ENCODE results near the gene PCYT1B.

The PCYT1B gene

DNA sequence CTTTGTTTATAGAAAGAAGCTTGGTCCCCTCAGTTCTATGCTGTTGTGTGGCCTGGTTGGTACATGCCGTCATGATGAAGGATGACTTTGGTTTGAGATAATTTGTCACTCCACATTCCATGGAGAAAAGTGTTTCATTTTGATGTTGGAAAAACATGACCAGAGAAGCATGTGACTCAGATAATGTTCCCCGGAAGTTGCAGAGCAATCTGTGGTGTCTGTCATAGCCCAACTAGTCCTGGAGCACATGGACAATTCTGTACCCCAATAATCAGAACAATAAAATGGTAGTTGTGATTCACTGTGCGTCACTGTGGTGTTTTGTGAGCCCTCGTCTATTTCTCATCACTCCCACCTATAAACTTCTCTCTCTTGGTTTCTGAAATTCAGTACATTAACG, 97.0 kb downstream of the PCYT1B start:
- no peaks in the 10 kb centered on the region for H3K27me3 ChIP-seq (replicated peaks)
- H3K27ac ChIP-seq: no peak overlapping the region
- no peak for DNase-seq
- H3K4me3 ChIP-seq (ENCODE audit: low read depth, low read length): no peak overlapping the region
- no peak for TF ChIP-seq CTCF (IDR thresholded peaks at IDR 0.05; ENCODE audit: low read depth, low read length, missing control alignments)
- in situ Hi-C loops (cut with HindIII; ENCODE audit: low pct_ligation_motif_present, low sequenced_read_pairs): no loop called here
- no peaks in the 10 kb centered on the region for H3K36me3 ChIP-seq (replicated peaks)

DNA sequence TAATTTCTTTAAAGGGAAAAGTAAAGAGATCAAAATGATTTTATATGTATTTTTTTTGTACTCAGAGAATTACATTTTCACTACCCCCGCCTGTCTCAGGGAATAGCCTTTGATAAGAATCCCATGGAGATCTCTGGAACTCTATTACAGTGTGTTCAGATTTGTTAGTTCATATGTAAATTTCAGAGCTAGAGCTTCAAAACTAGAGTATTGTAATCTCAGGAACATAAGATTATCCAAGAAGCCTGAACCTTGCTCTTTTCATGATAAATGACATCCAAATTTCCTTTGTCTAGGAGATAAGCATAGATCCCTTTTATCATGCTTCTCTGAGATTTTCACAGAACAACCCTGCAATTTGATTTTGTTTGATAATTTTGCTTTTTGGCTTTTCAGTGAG, 99.2 kb downstream of the PCYT1B start:
- DNase-seq: no peak
- in situ Hi-C loops (cut with HindIII; ENCODE audit: low pct_ligation_motif_present, low sequenced_read_pairs): no loop called here
- TF ChIP-seq CTCF (IDR thresholded peaks at IDR 0.05; ENCODE audit: low read depth, low read length, missing control alignments): no peak

DNA sequence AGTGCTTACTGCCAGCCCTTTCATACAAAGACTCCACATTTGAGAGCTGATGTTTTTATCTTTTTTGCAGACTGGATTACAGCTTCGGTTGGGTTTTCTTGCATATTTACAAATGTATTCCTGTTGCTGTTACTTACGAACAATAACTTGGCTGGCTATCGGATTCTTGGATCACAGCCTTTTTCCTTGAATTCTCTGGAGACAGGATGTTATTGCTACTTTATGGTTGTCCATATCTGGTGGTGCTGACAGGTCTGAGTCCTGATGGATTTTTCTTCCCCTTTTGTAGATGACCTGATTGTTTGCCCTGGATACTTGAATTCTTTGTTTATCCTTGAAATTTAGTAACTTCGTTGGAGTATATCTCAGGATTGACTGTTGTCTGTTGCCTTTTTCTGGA, 104.4 kb downstream of the PCYT1B start:
- DNase-seq: no peak
- Histone ChIP-seq H3K4me3 (ENCODE audit: low read depth, low read length) (no peak overlapping the region), H3K27ac (no peak overlapping the region), H3K27me3 (replicated peaks) (no peaks in the 10 kb centered on the region), H3K36me3 (replicated peaks) (no peaks in the 10 kb centered on the region)
- no peak for TF ChIP-seq CTCF (IDR thresholded peaks at IDR 0.05; ENCODE audit: low read depth, low read length, missing control alignments)
- in situ Hi-C loops (cut with HindIII; ENCODE audit: low pct_ligation_motif_present, low sequenced_read_pairs): no loop called here

More for the DNA sequence above, 99.2 kb downstream of the PCYT1B start:
- Histone ChIP-seq H3K27ac (no peak overlapping the region), H3K4me3 (ENCODE audit: low read depth, low read length) (no peak overlapping the region), H3K36me3 (replicated peaks) (no peaks in the 10 kb centered on the region), H3K27me3 (replicated peaks) (no peaks in the 10 kb centered on the region)

- DNase-seq: no peak
- H3K4me3 ChIP-seq (ENCODE audit: low read depth, low read length): no peak overlapping the region
- no peak for TF ChIP-seq CTCF (IDR thresholded peaks at IDR 0.05; ENCODE audit: low read depth, low read length, missing control alignments)
- in situ Hi-C loops (cut with HindIII; ENCODE audit: low pct_ligation_motif_present, low sequenced_read_pairs): no loop called here
- no peak overlapping the region for H3K27ac ChIP-seq
- H3K27me3 ChIP-seq (replicated peaks): no peaks in the 10 kb centered on the region
- no peaks in the 10 kb centered on the region for H3K36me3 ChIP-seq (replicated peaks)
These were observed 110.6 kb downstream of the PCYT1B start for GRCh38 chrX:24536551-24536950.

DNA sequence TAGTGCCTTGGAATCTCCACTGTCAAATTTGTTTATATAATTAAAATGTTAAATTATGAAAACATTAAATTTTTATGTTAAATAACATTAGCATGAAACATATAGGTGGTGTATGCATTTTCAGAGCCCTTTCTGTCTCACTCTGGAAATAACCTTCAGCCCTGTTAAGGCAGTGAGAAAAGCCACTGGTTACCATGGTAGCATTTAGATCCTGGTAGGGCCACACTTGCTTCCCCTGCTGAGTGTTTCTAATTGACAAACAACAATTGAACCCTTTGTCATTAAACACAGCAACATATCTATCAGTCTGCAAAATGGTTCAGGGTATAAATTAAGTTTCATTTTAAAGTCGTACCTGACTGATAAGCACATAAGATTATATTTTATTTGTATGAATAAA, 118.5 kb downstream of the PCYT1B start:
- no peak for TF ChIP-seq CTCF (IDR thresholded peaks at IDR 0.05; ENCODE audit: low read depth, low read length, missing control alignments)
- DNase-seq: no peak
- Histone ChIP-seq H3K27ac (no peak overlapping the region), H3K4me3 (ENCODE audit: low read depth, low read length) (no peak overlapping the region), H3K36me3 (replicated peaks) (no peaks in the 10 kb centered on the region), H3K27me3 (replicated peaks) (no peaks in the 10 kb centered on the region)
- in situ Hi-C loops (cut with HindIII; ENCODE audit: low pct_ligation_motif_present, low sequenced_read_pairs): no loop called here

- Histone ChIP-seq H3K4me3 (ENCODE audit: low read depth, low read length) (no peak overlapping the region), H3K27ac (no peak overlapping the region), H3K36me3 (replicated peaks) (no peaks in the 10 kb centered on the region), H3K27me3 (replicated peaks) (no peaks in the 10 kb centered on the region)
- in situ Hi-C loops (cut with HindIII; ENCODE audit: low pct_ligation_motif_present, low sequenced_read_pairs): no loop called here
- DNase-seq: no peak
- no peak for TF ChIP-seq CTCF (IDR thresholded peaks at IDR 0.05; ENCODE audit: low read depth, low read length, missing control alignments)
These were observed 120.5 kb downstream of the PCYT1B start for GRCh38 chrX:24526616-24527015.

Measured in brain microvascular endothelial cell (primary cell).